Activated CD4-positive, alpha-beta T cell treated with anti-CD3 and anti-CD28 coated beads, Interleukin-2, amount 50 U/mL, for 4 hours (primary cell): ENCODE measurements around the gene SCUBE3.

ENCODE experiments used
- DNase-seq, 2 experiments: peaks; one replicate each; pipeline ENCODE4 v3.0.0-alpha.2; 2020

SCUBE3 gene

GRCh38 chr6:35181933-35182612 is 31.7 kb upstream of the SCUBE3 start:
- DNase-seq, result no peak

DNA sequence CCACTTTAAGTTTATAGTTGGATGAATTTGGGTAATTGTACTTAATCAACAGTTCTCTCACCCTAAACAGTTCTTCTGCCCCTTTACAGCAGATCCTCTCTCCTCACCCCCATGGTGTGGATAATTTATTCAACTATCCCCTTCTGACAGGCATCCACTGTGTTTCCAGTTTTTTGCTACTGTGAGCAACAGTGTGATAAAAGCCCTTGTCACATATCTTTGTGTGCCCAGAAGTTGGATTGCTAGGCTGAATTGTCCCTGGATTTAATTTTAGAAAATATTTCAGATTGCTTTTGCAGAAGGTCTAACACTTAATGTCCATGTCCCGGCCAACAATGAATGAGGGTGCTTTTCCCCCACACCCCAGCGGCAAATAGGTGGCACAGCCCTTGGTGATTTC is 30.5 kb upstream of the SCUBE3 start:
- no peak for DNase-seq

DNA sequence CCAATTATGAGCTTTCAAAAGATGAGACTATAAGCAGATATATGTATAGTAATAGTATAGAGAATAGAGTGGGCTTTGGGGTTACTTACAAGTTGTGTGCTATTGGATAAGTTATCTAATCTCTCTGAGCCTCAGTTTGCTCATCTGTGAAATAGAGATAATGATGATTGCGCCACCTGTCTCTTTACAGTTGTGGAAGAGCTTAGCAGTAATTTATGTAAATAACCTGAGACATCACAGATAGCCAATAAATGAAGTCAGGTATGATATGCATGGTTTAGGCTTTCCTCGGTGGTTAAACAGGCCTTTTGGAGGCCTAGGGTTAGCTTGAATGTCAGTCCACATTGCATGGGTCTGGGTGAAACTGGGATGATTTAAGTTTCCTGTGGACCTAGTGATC is 29.8 kb upstream of the SCUBE3 start:
- DNase-seq, result no peak

DNA sequence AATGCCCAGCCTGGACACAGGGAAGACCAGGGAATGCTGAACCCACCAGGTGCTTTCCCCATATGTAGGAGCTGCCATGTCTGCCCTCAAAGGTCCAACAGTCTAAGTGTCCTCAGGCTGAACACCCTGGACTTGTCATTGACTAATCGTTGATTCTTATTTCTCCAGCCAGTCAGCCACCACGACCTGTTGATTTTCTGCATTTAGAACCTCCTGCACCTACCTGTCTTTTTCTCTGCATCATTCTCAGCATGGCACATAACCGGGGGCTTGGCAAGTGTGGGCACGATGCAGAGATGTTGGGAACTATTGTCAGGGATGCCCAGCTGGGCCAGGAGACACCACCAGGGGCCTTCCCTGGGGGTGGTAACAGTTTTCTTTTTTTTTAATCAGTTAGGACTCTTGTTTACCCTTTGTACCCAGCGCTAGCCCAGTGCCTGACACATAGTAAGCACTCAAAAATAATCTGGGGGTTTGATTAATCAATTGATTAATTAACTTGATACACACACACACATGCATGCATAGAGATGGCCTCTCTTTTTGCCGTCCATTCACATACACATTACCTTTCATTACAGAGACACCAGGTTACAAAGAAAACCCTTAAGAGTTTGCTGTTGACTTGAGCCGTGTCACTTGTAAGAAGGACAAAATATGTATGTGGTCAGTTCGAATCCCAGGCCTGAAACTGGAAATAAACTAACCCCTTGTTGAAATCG is 29.0 kb upstream of the SCUBE3 start:
- DNase-seq, result no peak

DNA sequence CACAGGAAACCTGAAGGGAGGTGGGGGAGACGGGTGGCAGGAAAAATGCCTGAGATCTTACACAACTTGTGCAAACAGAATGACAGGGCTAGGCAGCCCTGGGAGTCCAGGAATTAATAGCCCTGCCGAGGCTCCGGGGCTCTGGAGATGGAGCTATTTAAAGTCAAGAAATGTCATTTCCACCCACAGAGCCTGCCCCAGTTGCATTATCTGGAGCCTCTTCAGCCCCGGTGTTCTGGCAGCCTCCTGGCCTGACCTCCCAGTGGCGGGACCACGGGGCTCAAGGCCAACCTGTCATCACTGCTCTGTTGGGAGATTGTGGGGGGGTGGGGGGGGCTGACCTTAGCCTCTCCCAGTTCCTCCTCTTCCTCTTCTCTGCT is 28.5 kb upstream of the SCUBE3 start:
- DNase-seq, result no peak

DNA sequence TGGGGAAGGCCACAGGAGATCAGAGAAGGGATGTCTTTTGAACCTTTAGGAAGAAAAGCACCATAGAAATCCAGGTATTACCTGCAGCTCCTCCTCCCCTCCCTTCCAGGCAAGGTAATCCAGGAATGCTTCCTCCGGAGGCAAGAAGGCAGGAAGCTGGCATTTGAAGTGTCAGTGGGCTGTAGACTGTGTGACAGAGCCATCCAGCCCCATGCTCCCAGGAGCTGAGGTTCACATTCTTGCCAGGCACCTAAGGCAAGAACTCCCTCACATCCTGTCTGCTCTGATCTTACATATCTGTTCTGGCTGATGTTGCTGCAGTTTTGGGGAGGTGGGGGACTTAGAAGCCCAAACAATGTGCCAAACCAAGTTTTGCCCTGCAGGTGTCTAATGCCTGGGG is 27.8 kb upstream of the SCUBE3 start:
- DNase-seq, result no peak

GRCh38 chr6:35186571-35186970 is 27.2 kb upstream of the SCUBE3 start:
- no peak for DNase-seq

DNA sequence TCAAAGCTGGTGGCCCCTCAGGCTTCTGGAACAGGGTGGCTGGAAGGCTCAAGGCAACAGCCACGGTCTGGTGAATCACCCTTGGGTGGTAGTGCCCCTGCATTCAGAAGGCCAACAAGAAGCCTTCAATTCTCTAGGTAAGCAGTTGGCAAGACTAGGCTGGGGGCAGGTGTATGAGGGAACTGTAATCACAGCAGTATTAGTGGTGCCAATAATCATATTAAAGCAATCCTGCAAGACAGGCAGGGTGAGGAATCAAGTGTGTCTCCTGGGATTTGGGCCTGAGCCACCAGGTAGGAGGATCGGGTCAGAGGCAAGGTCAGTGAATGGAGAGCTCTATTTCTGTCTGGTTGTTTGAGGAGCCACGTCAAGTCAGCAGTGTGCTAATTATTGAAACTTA is 24.9 kb upstream of the SCUBE3 start:
- no peak for DNase-seq

GRCh38 chr6:35190306-35190705 is 23.4 kb upstream of the SCUBE3 start:
- no peak for DNase-seq

GRCh38 chr6:35191889-35192288 is 21.9 kb upstream of the SCUBE3 start:
- DNase-seq, result no peak

DNA sequence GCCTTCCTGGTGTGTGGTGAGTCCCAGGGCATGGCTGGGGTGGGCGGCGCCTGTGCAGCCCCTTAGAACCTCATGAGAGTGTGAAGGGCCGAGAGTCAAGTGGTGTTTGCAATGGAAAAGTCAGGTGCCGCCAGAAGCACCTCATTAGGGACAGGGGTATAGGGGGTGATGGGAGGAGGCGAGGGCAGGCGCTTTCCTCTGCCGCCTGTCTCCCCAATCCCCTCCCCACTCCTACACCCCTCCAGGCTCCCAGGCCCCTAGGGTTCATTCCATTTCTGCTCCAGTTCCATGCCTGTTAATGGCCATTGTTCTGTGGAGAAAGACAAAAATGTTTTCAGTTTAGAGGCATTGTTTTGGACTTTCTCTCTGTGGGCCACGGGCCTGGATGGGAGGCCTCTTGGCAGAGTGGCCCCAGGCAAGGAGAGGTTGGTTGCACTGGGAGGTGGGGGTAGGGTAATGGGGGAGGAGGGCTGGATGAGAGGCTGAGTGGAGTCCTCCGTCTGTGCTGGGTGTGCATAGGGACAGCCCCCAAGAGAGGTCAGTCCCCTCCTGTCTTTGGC is 21.4 kb upstream of the SCUBE3 start:
- no peak for DNase-seq

DNA sequence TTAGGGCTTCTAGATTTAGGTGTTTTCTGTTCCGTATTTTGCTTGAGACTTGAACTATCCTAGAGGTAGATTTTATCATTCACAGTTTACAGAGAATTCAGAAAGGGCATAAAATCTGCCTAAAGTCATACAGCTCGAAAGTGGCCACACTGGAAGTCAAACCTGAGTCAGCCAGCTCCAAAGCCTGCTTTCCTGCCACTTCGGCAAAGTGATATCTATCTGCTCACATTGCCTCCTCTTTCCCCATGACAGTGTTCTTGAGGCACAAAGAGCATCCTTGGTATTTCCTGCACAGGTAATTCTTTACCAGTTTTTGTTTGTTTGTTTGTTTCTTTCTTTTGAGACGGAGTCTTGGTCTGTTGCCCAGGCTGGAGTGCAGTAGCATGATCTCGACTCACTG is 19.4 kb upstream of the SCUBE3 start:
- DNase-seq, result no peak

DNA sequence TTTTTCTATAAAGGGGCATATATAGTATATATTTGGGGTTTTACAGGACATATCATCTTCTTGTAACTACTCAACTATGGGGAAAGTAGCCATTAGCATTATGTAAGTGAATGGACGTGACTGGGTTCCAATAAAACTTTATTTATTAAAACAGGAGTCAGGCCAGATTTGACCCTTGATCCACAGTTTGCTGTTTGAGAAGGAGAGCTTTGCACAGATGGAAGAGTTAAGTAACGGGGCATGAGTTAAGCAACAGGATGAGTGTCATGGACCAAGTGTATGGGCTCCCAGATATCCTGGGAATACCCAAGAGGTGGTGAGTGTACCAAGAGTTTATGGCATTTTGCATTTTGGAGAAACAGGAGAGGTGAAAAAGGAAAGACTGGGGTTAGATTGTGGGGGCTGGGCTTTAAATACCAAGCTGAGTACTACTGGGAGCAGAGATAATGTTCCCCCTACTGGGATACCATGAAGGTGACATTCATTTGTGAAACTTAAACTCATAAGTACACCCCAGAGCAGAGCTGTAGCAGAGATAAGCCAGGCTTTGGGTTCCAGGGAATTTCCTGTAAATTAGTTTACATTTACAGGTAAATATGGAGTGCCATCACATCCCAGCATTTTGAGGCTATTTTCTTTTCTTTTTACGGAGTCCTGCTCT is 18.5 kb upstream of the SCUBE3 start:
- DNase-seq, result no peak

GRCh38 chr6:35197196-35197595 is 16.6 kb upstream of the SCUBE3 start:
- no peak for DNase-seq

DNA sequence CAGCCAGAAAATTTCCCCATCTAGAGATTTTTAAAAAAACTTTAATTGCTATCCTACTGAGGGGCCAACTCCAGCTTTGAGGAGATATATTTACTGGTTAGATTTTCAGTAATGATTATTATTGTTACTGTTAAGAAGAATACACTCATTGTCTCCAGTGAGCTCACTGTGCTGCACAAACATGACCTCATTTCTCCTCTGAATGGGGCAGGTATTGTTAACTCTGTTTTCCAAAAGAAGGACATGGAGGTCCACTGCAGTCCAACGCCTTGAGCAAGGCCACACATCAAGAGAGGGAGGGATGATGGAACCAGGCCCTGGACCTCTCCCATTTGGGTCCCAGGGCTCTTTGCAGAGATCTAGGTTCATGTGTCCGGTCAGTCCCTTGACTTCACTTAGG is 13.9 kb upstream of the SCUBE3 start:
- no peak for DNase-seq

DNA sequence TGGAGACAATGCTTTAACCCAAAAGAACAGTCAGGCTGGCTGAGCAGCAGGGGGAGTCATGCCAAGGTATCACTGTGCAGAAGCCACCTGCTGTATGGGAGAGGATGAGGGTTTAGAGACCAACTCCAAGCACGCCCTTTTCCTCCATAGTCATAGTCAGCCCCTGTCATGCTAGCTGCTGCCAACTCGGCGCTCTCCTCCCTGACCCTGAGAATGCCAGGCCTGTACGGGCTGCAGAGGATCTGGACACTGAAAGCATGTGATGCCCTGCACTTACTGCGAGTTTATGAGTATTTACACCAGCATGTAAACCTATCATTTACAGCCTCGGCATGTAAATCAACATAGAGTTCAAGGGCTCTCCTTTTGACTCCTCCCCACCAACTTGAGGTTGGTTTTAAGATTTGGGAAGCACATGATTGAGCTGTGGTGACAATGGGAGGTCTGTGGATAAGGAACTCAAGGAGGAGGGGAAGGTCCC is 11.7 kb upstream of the SCUBE3 start:
- no peak for DNase-seq

DNA sequence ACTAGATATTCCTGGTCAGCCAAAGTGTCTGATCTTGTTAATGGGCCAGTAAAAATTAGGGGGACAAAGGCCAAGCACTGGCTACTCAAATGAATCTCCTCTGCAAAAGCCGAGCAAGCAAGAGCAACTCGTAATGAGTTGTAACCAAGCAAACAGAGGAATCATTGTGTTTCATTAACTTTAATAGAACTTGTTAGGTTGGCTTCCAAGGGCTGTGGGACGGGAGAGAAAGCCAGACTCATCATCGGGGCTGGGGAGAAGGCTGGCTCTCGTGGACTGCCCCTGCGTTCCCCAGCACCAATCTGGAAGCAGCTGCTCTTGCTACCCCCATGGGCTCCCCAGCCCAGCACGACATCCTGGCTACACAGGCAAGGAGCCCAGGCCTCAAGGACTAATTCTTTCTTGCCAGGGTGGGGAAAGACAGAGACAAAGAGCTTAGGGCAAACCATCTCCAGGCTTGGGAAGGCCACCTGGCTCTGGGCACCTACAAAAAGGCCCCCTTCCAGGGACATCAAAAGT is 10.5 kb upstream of the SCUBE3 start:
- no peak for DNase-seq

GRCh38 chr6:35203680-35204079 is 10.1 kb upstream of the SCUBE3 start:
- DNase-seq, result no peak

DNA sequence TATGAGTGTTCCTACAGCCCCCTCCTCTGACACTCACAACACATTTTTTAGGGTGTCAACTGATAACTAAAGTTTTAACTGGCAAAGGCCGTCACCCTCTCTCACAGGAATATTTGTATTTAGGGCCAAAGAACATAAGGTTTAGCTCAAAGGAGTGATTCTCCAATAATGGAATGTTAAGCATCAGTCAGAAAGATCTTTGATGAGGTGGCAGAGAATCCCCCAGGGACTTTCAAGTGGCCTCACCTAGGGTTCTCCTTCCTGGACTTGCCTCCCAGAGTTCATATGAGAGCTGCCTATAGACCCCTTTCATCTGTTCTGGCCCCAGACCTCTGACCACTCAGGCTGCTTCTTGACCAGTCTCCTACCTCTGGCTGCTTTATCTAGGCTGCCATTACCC is 7.4 kb upstream of the SCUBE3 start:
- no peak for DNase-seq

DNA sequence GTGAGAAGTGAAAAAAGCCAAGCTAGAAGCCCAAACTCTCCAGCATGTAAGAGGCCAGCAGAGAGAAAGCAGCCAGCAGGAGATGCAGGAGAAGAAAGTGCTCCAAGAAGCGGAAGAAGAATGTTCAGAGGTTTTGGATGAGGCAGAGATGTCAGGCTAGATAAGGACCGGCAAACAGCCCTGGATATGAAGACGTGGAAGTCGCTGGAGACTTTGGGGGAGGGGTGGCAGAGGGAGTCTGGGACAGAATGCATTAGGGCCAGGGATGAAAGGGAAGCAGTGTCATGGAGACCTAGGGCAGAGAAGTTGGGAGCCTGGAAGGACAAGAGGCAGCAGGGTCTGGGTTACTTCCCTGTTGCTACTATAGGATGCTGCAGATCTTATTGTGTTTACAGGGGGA is 5.3 kb upstream of the SCUBE3 start:
- no peak for DNase-seq

- DNase-seq, result no peak
Observed at GRCh38 chr6:35209081-35209480, 4.7 kb upstream of the SCUBE3 start.

DNA sequence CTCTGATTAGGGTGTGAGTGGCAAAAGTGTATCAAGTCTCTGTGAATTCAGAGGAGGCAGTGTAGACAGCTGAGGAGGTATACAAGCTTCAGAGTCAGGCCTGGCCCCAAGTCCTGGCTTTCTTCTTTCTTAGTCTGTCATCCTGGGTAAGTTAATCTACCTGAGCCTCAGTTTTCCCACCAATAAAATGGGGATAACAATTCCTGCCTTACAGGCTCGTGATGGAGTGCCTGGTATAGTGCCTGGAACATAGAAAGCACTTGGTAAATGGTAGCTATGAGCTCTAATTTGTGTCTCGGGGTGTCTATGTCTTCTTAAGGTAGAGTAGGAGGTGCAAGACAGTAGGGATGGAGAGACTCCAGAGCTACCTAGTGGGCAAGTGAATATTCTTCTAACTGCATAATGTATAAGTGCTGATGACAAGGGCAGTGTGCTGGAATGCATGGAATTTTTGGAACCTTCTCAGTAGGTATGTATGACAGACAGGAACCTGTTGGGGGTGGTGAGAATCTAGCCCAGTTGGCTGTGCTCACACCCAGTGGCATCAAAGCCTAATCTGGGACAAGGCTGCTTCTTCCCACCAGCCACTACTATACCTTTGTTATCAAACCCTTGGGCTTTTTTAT is 4.0 kb upstream of the SCUBE3 start:
- no peak for DNase-seq

- DNase-seq, result no peak
Observed at GRCh38 chr6:35213298-35213791, 411 bp upstream of the SCUBE3 start.
